ENCODE results near the gene PTEN. TPM values are rescaled to one million over a fixed set of nuclear protein-coding genes. Genes with fewer than 3 reads are reported as not detected.

Gene PTEN
- total and polyA plus RNA-seq, 9 of the 15 experiments (the other 6 are each of a cell fraction or from before 2014, with no cell fraction given): 8.4 to 56.9 (median 22.2) TPM

GRCh38 chr10:87819289-87819585 is 44.2 kb upstream of the PTEN start:
- no peaks in the 10 kb centered on the region; the same call in 1 of the 2 replicates for H4K20me1 ChIP-seq (replicated peaks; ENCODE audit: control insufficient read depth, insufficient read depth, low read length)
- H3K36me3 ChIP-seq (ENCODE audit: control insufficient read depth, insufficient read depth, low read length): peaks cover 5% of the 10 kb centered on the region; the same call in 2 of the 3 replicates
- in situ Hi-C loops (cut with MboI) (no loop called here), intact Hi-C loops (cut with micrococcal nuclease) (loop anchor here (5.0 kb wide), 1 partner anchor 43 kb away; the partner anchor contains the start of genes KLLN and PTEN)
- no peak overlapping the region for H3K4me3 ChIP-seq
- ATAC-seq: no peak
- CTCF ChIA-PET (ENCODE audit: low intra/inter-chr PET ratio): no interaction called here
- BruUV-seq (replicated peaks): TSS peak; percentile 35
- POLR2A ChIA-PET: interaction anchor here (0.6 to 2.3 kb wide), 2 partner anchors 9 to 44 kb away, joined by 3 to 11 read pairs; partner anchors contain the start of genes KLLN and PTEN
- TF ChIP-seq TBL1XR1 (IDR thresholded peaks at IDR 0.05; ENCODE audit: low read length in 2 of 2) (no peak), ZNF79 (CRISPR knock-in tag; IDR thresholded peaks at IDR 0.05; ENCODE audit: low read depth) (no peak), ZNF134 (CRISPR knock-in tag; conservative IDR thresholded peaks at IDR 0.05) (no peak), MTA3 (IDR thresholded peaks at IDR 0.05; ENCODE audit: borderline replicate concordance) (no peak), TRIM24 (IDR thresholded peaks at IDR 0.05) (no peak), CREM (IDR thresholded peaks at IDR 0.05; ENCODE audit: low read depth) (no peak)
- no peak overlapping the region for H3K9ac ChIP-seq (ENCODE audit: insufficient read depth in 1 of 2, low read depth in 2 of 2, low read length in 2 of 2)
- no peaks in the 10 kb centered on the region for H3K27me3 ChIP-seq (ENCODE audit: control insufficient read depth in 2 of 2, insufficient read depth in 2 of 2, low read length in 2 of 2)
- peaks cover 38% of the 10 kb centered on the region for H3K79me2 ChIP-seq (ENCODE audit: control insufficient read depth, insufficient read depth, low read length)
- no peaks in the 10 kb centered on the region for H3K9me3 ChIP-seq (replicated peaks; ENCODE audit: control insufficient read depth, insufficient read depth, low read depth, low read length)
- peaks cover 3 to 5% of the 10 kb centered on the region in 2 experiments; a peak in 3 of 5 replicates for H3K4me1 ChIP-seq (replicated peaks in 1 of 2; ENCODE audit: control insufficient read depth in 2 of 2, insufficient read depth in 2 of 2, low read length in 2 of 2)
- 61% methylated on average over 4 of the region's 6 CpGs for WGBS (ENCODE audit: insufficient coverage, low coverage, missing lambda C conversion rate)
- no peaks in the 10 kb centered on the region for H3K9me1 ChIP-seq (ENCODE audit: control insufficient read depth, insufficient read depth, low read length)
- no peak for FAIRE-seq
- no peak overlapping the region; the same call in 1 of the 2 replicates for H2AFZ ChIP-seq (ENCODE audit: low read depth, low read length)
- no peak overlapping the region for H3K27ac ChIP-seq (ENCODE audit: extremely low read depth, low read depth, low read length)
- no peak for DNase-seq (ENCODE audit: extremely low read depth in 1 of 4, low spot score in 3 of 4)
- no peak overlapping the region for H3K4me2 ChIP-seq (ENCODE audit: insufficient read depth, low read length)

DNA sequence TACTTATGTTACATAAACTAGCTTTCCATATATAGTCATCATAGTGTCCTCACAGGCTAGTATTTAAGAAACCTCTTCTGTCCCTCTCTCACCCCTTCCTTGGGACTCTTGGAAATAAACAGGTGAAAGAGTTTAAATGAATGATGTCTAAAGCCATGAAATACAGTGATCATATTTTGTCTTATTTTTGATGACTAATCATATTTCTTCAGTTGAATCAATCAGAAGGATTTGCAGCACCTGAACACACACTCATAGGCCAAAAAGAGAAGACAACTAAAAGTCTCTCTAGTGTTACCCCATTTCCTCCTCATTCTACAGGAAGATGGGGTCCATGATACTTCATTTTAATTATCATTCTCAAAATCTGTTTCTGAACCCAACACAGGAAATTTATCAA is 36.8 kb upstream of the PTEN start:
- Histone ChIP-seq H2AFZ (ENCODE audit: low read depth, low read length) (no peak overlapping the region), H3K9me1 (ENCODE audit: control insufficient read depth, insufficient read depth, low read length) (no peaks in the 10 kb centered on the region), H3K79me2 (ENCODE audit: control insufficient read depth, insufficient read depth, low read length) (no peaks in the 10 kb centered on the region), H3K27me3 (ENCODE audit: control insufficient read depth in 2 of 2, insufficient read depth in 2 of 2, low read length in 2 of 2) (no peaks in the 10 kb centered on the region), H3K4me2 (ENCODE audit: insufficient read depth, low read length) (no peak overlapping the region), H3K9ac (ENCODE audit: insufficient read depth in 1 of 2, low read depth in 2 of 2, low read length in 2 of 2) (no peak overlapping the region), H3K4me3 (no peak overlapping the region), H3K4me1 (replicated peaks in 1 of 2; ENCODE audit: control insufficient read depth in 2 of 2, insufficient read depth in 2 of 2, low read length in 2 of 2) (no peaks in the 10 kb centered on the region), H3K9me3 (replicated peaks; ENCODE audit: control insufficient read depth, insufficient read depth, low read depth, low read length) (no peaks in the 10 kb centered on the region), H3K36me3 (ENCODE audit: control insufficient read depth, insufficient read depth, low read length) (no peaks in the 10 kb centered on the region), H3K27ac (ENCODE audit: extremely low read depth, low read depth, low read length) (no peak overlapping the region), H4K20me1 (replicated peaks; ENCODE audit: control insufficient read depth, insufficient read depth, low read length) (no peaks in the 10 kb centered on the region)
- DNase-seq (ENCODE audit: extremely low read depth in 1 of 4, low spot score in 3 of 4) (no peak), ATAC-seq (no peak), FAIRE-seq (no peak)
- POLR2A ChIA-PET: interaction anchor here (3.1 kb wide), 1 partner anchor 8 kb away, joined by 11 read pairs; the partner anchor contains the start of gene ATAD1
- CTCF ChIA-PET (ENCODE audit: low intra/inter-chr PET ratio): no interaction called here
- in situ Hi-C loops (cut with MboI) (no loop called here), intact Hi-C loops (cut with micrococcal nuclease) (no loop called here)
- TF ChIP-seq MAFG (tag; conservative IDR thresholded peaks at IDR 0.05): peak; percentile 79
- TF ChIP-seq NUFIP1 (IDR thresholded peaks at IDR 0.05; ENCODE audit: partially characterized antibody): no peak
- TF ChIP-seq C11orf30 (IDR thresholded peaks at IDR 0.05; ENCODE audit: low read depth): peak; percentile 80
- TF ChIP-seq ZNF316 (IDR thresholded peaks at IDR 0.05): peak; percentile 92
- TF ChIP-seq MAFF (IDR thresholded peaks at IDR 0.05; ENCODE audit: low read length): peak; percentile 88
- TF ChIP-seq KLF6 (CRISPR knock-in tag; IDR thresholded peaks at IDR 0.05; ENCODE audit: borderline replicate concordance): no peak
- TF ChIP-seq MAFK (IDR thresholded peaks at IDR 0.05; ENCODE audit: low read length): peak; percentile 89
- BruUV-seq (replicated peaks): no TSS peak

Measured in K562 (cell line).